Erythroblast (primary cell): ENCODE measurements around the gene TWF1.
A peak's percentile ranks its signal among the peaks of the same experiment; 100 is the strongest.
"Not testable (repeated sequence)": the region's sequence is repeated elsewhere in the genome, so short reads cannot be mapped to it uniquely, and the experiment has no call there.

Experiments
- DNase-seq, 2 experiments: peaks; one replicate each; lab custom pipeline; 2025; lab: John Stamatoyannopoulos, UW
- GATA1 ChIP-seq: IDR thresholded peaks from 2 replicates; pipeline ENCODE4 v1.6.1; 2011; ENCODE audit warnings: low read depth, mild to moderate bottlenecking, control low read depth, low read length, moderate library complexity
- POLR2A ChIP-seq: IDR thresholded peaks from 2 replicates; pipeline ENCODE4 v1.6.1; 2011; ENCODE audit warnings: mild to moderate bottlenecking, low read length

The TWF1 gene

GRCh38 chr12:43766291-43766690, 39.8 kb downstream of the TWF1 start:
- TF ChIP-seq GATA1 (no peak), POLR2A (no peak)
- DNase-seq = no peak

GRCh38 chr12:43764528-43764927, 41.6 kb downstream of the TWF1 start:
- no peak for DNase-seq
- no peak for TF ChIP-seq GATA1
- TF ChIP-seq POLR2A = no peak

- DNase-seq = no peak
- TF ChIP-seq POLR2A = no peak
- no peak for TF ChIP-seq GATA1
These were observed 42.3 kb downstream of the TWF1 start for GRCh38 chr12:43763769-43764168.

GRCh38 chr12:43762596-43762995, 43.5 kb downstream of the TWF1 start:
- TF ChIP-seq POLR2A (no peak), GATA1 (no peak)
- DNase-seq = no peak

- no peak for TF ChIP-seq POLR2A
- no peak for TF ChIP-seq GATA1
These were observed 44.6 kb downstream of the TWF1 start for GRCh38 chr12:43761500-43761899.

GRCh38 chr12:43760396-43760795, 45.7 kb downstream of the TWF1 start:
- TF ChIP-seq GATA1 = no peak
- peak in 1 of 2 experiments; percentile 8 for DNase-seq

More at GRCh38 chr12:43761500-43761899, 44.6 kb downstream of the TWF1 start:
- peak; percentile 33 to 35 for DNase-seq

- TF ChIP-seq POLR2A (peak; percentile 91), GATA1 (no peak)
- peak; percentile 98 for DNase-seq
These were observed 47.2 kb downstream of the TWF1 start, which contains the start of the genes IRAK4 and PUS7L for GRCh38 chr12:43758728-43759563. Gene IRAK4 (plus strand): TSS chr12:43758951. CDS start chr12:43768112, 9,161 bp downstream. Gene PUS7L (minus strand): TSS chr12:43758790. CDS start chr12:43755245, 3,545 bp downstream.

- no peak for DNase-seq
- no peak for TF ChIP-seq GATA1
These were observed 47.8 kb downstream of the TWF1 start for GRCh38 chr12:43758247-43758727.

GRCh38 chr12:43754015-43754414, 52.1 kb downstream of the TWF1 start:
- TF ChIP-seq POLR2A (no peak), GATA1 (no peak)
- DNase-seq = no peak

GRCh38 chr12:43751360-43751759, 54.8 kb downstream of the TWF1 start:
- not testable (repeated sequence) for DNase-seq

- TF ChIP-seq POLR2A (no peak), GATA1 (no peak)
- DNase-seq = no peak
These were observed 55.3 kb downstream of the TWF1 start for GRCh38 chr12:43750814-43751213.

GRCh38 chr12:43749016-43749415, 57.1 kb downstream of the TWF1 start:
- TF ChIP-seq GATA1 = no peak
- DNase-seq = no peak

- no peak for DNase-seq
- no peak for TF ChIP-seq GATA1
- TF ChIP-seq POLR2A = no peak
These were observed 61.3 kb downstream of the TWF1 start for GRCh38 chr12:43744826-43745225.
